Activated T-helper 1 cell treated with anti-CD3 and anti-CD28 coated beads, Interleukin-12 subunit alpha, Interleukin-12 subunit beta, Interleukin-2, Interleukin-4 antibody, amounts not matched to agents 30 ng/mL and 10 ng/mL and 1 ng/mL, durations not matched to agents 14 hours and 24 hours and 36 hours (primary cell): ENCODE results near the gene MIA2. TPM values are rescaled to one million over a fixed set of nuclear protein-coding genes. Genes with fewer than 3 reads are reported as not detected.
A peak's percentile ranks its signal among the peaks of the same experiment; 100 is the strongest.

Experiments
- DNase-seq: peaks from one replicate; pipeline ENCODE4 v3.0.0; 2021; ENCODE audit warnings: low spot score
- H3K27ac Mint-ChIP-seq: one replicate; pipeline ENCODE4 v1.8.0; 2021; ENCODE audit warnings: mild to moderate bottlenecking, mixed read lengths
- H3K27me3 Mint-ChIP-seq: one replicate; pipeline ENCODE4 v1.8.0; 2022; ENCODE audit warnings: mild to moderate bottlenecking, moderate library complexity, mixed read lengths; ENCODE audit not compliant: insufficient read depth
- H3K36me3 Mint-ChIP-seq: one replicate; pipeline ENCODE4 v1.8.0; 2021; ENCODE audit warnings: low read depth, mixed read lengths
- H3K4me1 Mint-ChIP-seq: one replicate; pipeline ENCODE4 v1.8.0; 2021; ENCODE audit warnings: low read depth, mixed read lengths
- H3K4me3 Mint-ChIP-seq: one replicate; pipeline ENCODE4 v1.8.0; 2021; ENCODE audit warnings: mild to moderate bottlenecking, moderate library complexity, mixed read lengths
- H3K9me3 Mint-ChIP-seq: one replicate; pipeline ENCODE4 v1.8.0; 2021; ENCODE audit warnings: mixed read lengths
- intact Hi-C: fragments of 100-400 bp; cut with micrococcal nuclease; formaldehyde crosslinking; loops from one replicate; pipeline ENCODE4 v1.15.1; 2024
- total RNA-seq: library from RNA; stranded (reverse); gene quantifications from 2 replicates; pipeline ENCODE4 v1.2.3, GENCODE V29; 2022

Gene MIA2
- total RNA-seq, 1 donor from 2014 or later: 22.6 TPM

- Mint-ChIP-seq H3K27me3 (no peaks in the 10 kb centered on the region), H3K36me3 (peaks cover 19% of the 10 kb centered on the region), H3K9me3 (peaks cover 16% of the 10 kb centered on the region), H3K4me1 (no peaks in the 10 kb centered on the region), H3K27ac (no peak overlapping the region), H3K4me3 (no peak overlapping the region)
- DNase-seq: no peak
- intact Hi-C loops: loop anchor here (2.0 to 5.0 kb wide), 2 partner anchors 58 to 254 kb away; partner anchors contain the start of gene GEMIN2
Observed at GRCh38 chr14:39369029-39369428, 135.3 kb downstream of the MIA2 start.

GRCh38 chr14:39370415-39370814, 136.7 kb downstream of the MIA2 start:
- intact Hi-C loops: no loop called here
- no peak for DNase-seq
- Mint-ChIP-seq H3K4me3 (no peak overlapping the region), H3K4me1 (no peaks in the 10 kb centered on the region), H3K27me3 (no peaks in the 10 kb centered on the region), H3K9me3 (peaks cover 5% of the 10 kb centered on the region), H3K36me3 (peaks cover 12% of the 10 kb centered on the region), H3K27ac (no peak overlapping the region)

GRCh38 chr14:39372656-39373055, 138.9 kb downstream of the MIA2 start:
- peaks cover 8% of the 10 kb centered on the region for H3K36me3 Mint-ChIP-seq
- no peaks in the 10 kb centered on the region for H3K27me3 Mint-ChIP-seq
- no peak overlapping the region for H3K27ac Mint-ChIP-seq
- no peaks in the 10 kb centered on the region for H3K9me3 Mint-ChIP-seq
- intact Hi-C loops: no loop called here
- H3K4me1 Mint-ChIP-seq: peaks cover 9% of the 10 kb centered on the region
- no peak for DNase-seq
- no peak overlapping the region for H3K4me3 Mint-ChIP-seq

- DNase-seq: no peak
- Mint-ChIP-seq H3K36me3 (peaks cover 6% of the 10 kb centered on the region), H3K27ac (no peak overlapping the region), H3K27me3 (no peaks in the 10 kb centered on the region), H3K4me3 (no peak overlapping the region), H3K9me3 (no peaks in the 10 kb centered on the region), H3K4me1 (peaks cover 9% of the 10 kb centered on the region)
- intact Hi-C loops: no loop called here
Observed at GRCh38 chr14:39374851-39375250, 141.1 kb downstream of the MIA2 start.

GRCh38 chr14:39376667-39377403, 143.1 kb downstream of the MIA2 start:
- Mint-ChIP-seq H3K9me3 (no peaks in the 10 kb centered on the region), H3K36me3 (peaks cover 4% of the 10 kb centered on the region)

GRCh38 chr14:39381366-39381765, 147.7 kb downstream of the MIA2 start:
- H3K27ac Mint-ChIP-seq: no peak overlapping the region
- DNase-seq: no peak
- no peaks in the 10 kb centered on the region for H3K9me3 Mint-ChIP-seq
- H3K4me1 Mint-ChIP-seq: peaks cover 25% of the 10 kb centered on the region
- H3K4me3 Mint-ChIP-seq: no peak overlapping the region
- intact Hi-C loops: no loop called here
- peaks cover 1% of the 10 kb centered on the region for H3K36me3 Mint-ChIP-seq
- no peaks in the 10 kb centered on the region for H3K27me3 Mint-ChIP-seq

More at GRCh38 chr14:39376667-39377403, 143.1 kb downstream of the MIA2 start:
- Mint-ChIP-seq H3K4me3 (no peak overlapping the region), H3K27ac (no peak overlapping the region), H3K27me3 (no peaks in the 10 kb centered on the region), H3K4me1 (peaks cover 9% of the 10 kb centered on the region)
- intact Hi-C loops: no loop called here
- no peak for DNase-seq

GRCh38 chr14:39382463-39382862, 148.7 kb downstream of the MIA2 start:
- DNase-seq: no peak
- intact Hi-C loops: loop anchor here (2.0 kb wide), 2 partner anchors 50 to 154 kb away; partner anchors contain the start of gene FBXO33
- Mint-ChIP-seq H3K27me3 (no peaks in the 10 kb centered on the region), H3K4me3 (no peak overlapping the region), H3K27ac (no peak overlapping the region), H3K9me3 (no peaks in the 10 kb centered on the region), H3K4me1 (peaks cover 16% of the 10 kb centered on the region), H3K36me3 (no peaks in the 10 kb centered on the region)

GRCh38 chr14:39383026-39383660, 149.4 kb downstream of the MIA2 start:
- Mint-ChIP-seq H3K27me3 (no peaks in the 10 kb centered on the region), H3K4me3 (no peak overlapping the region), H3K9me3 (no peaks in the 10 kb centered on the region), H3K4me1 (peaks cover 16% of the 10 kb centered on the region), H3K36me3 (no peaks in the 10 kb centered on the region), H3K27ac (peak overlapping the region; percentile 3)
- intact Hi-C loops: loop anchor here (2.0 kb wide), 2 partner anchors 50 to 154 kb away; partner anchors contain the start of gene FBXO33
- no peak for DNase-seq

GRCh38 chr14:39383741-39384140, 150.0 kb downstream of the MIA2 start:
- intact Hi-C loops: loop anchor here (2.0 kb wide), 2 partner anchors 49 to 155 kb away; partner anchors contain the start of gene FBXO33
- H3K27ac Mint-ChIP-seq: no peak overlapping the region
- DNase-seq: no peak
- peaks cover 16% of the 10 kb centered on the region for H3K4me1 Mint-ChIP-seq
- H3K36me3 Mint-ChIP-seq: no peaks in the 10 kb centered on the region
- H3K9me3 Mint-ChIP-seq: no peaks in the 10 kb centered on the region
- H3K4me3 Mint-ChIP-seq: no peak overlapping the region
- no peaks in the 10 kb centered on the region for H3K27me3 Mint-ChIP-seq

- H3K27ac Mint-ChIP-seq: no peak overlapping the region
Observed at GRCh38 chr14:39384177-39384576, 150.5 kb downstream of the MIA2 start.

GRCh38 chr14:39393289-39393688, 159.6 kb downstream of the MIA2 start:
- Mint-ChIP-seq H3K9me3 (no peaks in the 10 kb centered on the region), H3K4me1 (no peaks in the 10 kb centered on the region), H3K27me3 (no peaks in the 10 kb centered on the region), H3K36me3 (peaks cover 8% of the 10 kb centered on the region), H3K4me3 (no peak overlapping the region), H3K27ac (no peak overlapping the region)
- no peak for DNase-seq
- intact Hi-C loops: no loop called here

More at GRCh38 chr14:39384177-39384576, 150.5 kb downstream of the MIA2 start:
- Mint-ChIP-seq H3K4me3 (no peak overlapping the region), H3K36me3 (no peaks in the 10 kb centered on the region), H3K9me3 (no peaks in the 10 kb centered on the region), H3K27me3 (no peaks in the 10 kb centered on the region), H3K4me1 (peaks cover 16% of the 10 kb centered on the region)
- no peak for DNase-seq
- intact Hi-C loops: no loop called here

GRCh38 chr14:39395555-39396254, 162.0 kb downstream of the MIA2 start:
- Mint-ChIP-seq H3K4me1 (no peaks in the 10 kb centered on the region), H3K27me3 (no peaks in the 10 kb centered on the region), H3K36me3 (peaks cover 14% of the 10 kb centered on the region), H3K27ac (no peak overlapping the region), H3K4me3 (no peak overlapping the region), H3K9me3 (no peaks in the 10 kb centered on the region)
- intact Hi-C loops: no loop called here
- no peak for DNase-seq

- no peaks in the 10 kb centered on the region for H3K4me1 Mint-ChIP-seq
- H3K36me3 Mint-ChIP-seq: peaks cover 18% of the 10 kb centered on the region
- intact Hi-C loops: no loop called here
- no peaks in the 10 kb centered on the region for H3K27me3 Mint-ChIP-seq
- no peak overlapping the region for H3K4me3 Mint-ChIP-seq
- H3K9me3 Mint-ChIP-seq: no peaks in the 10 kb centered on the region
- H3K27ac Mint-ChIP-seq: no peak overlapping the region
- DNase-seq: no peak
Observed at GRCh38 chr14:39396448-39396847, 162.7 kb downstream of the MIA2 start.
